ENCODE results near the gene OTOR.
A peak's percentile ranks its signal among the peaks of the same experiment; 100 is the strongest.

Gene OTOR

GRCh38 chr20:16752082-16752481 lies 3.9 kb downstream of the OTOR start:
- no peak for DNase-seq

DNA sequence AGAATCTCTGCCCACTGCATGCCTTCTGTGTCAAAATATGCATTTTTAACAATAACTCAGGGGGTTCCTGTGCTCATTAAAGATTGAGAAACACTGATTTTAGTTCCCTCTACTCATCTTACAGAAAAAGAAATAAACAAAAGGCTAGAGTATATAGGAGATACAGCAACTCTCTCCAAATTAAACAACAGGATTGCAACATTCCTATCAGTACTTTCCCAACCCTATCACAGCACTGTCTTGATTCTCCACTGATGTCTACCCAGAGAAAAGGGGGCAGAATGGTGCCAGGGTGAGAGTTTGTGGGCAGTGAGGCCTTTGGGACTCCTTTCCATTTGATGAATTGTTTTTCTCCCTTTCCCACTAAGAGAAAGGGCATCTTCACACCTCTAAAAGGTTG lies 4.7 kb downstream of the OTOR start:
- DNase-seq = no peak

GRCh38 chr20:16758454-16759180 lies 10.5 kb downstream of the OTOR start:
- DNase-seq = no peak

DNA sequence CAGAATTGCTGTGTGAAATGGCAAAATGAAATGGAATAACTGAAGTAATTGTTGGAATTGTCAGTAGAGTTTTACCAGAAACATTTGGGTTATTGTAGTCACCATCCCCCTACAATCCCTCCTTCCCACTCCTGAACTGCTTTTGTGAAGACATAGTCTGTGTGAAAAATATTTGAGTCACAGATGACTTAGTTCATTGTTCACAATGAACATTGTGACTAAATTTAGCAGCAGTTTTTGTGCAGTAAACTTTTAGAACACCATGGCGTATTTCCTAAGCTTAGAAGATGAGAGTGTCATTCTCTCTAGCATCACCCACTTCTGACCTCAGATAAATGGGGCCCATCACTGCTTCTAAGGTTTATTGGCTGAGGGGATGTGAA lies 11.0 kb downstream of the OTOR start:
- DNase-seq = no peak

GRCh38 chr20:16760431-16761304 lies 12.5 kb downstream of the OTOR start:
- DNase-seq = no peak

DNA sequence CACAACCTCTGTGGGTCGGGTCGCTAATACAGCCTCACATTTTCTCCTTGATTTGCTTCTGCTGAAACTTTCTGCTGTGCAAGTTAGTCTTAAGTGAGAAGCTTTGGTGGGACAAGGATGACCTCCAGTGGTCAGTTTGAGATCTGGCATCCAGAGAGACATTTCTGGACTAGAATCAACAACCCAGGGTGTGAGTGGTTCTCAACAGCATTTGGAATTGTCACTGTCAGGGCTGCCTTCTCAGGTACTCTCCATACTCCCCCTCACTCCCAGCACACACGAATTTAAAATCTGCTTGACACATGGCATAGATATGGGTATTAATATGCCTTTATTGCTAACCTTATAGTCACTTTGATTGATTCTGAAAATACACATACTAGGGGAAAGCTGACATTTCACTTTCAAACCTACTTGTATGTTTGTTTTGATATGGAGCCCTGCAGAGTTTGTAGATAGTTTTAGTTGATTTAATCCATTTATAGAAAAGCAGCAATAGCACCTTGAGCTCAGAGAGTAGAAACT lies 13.2 kb downstream of the OTOR start:
- peak; percentile 21 for DNase-seq

DNA sequence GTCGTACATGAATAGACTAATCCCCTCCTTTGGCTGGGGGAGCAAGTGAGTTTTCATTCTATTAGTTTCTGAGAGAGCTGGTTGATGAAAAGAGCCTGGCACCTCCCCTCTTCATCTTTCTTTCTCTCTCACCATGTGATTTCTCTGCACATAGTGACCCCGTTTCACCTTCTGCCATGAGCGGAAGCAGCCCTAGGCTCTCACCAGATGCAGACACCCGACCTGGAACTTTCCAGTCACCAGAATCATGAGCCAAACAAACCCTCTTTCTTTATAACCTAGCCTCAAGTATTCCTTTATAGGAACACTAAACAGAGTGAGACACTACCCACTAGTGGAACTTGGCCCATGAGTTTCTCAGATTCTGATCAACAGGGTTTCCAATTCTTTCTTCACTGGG lies 16.4 kb downstream of the OTOR start:
- no peak for DNase-seq

- no peak for DNase-seq
Observed at GRCh38 chr20:16771213-16771612, 23.1 kb downstream of the OTOR start.

- DNase-seq = no peak
Observed at GRCh38 chr20:16775961-16776360, 27.8 kb downstream of the OTOR start.

GRCh38 chr20:16777126-16777525 lies 29.0 kb downstream of the OTOR start:
- DNase-seq = no peak

DNA sequence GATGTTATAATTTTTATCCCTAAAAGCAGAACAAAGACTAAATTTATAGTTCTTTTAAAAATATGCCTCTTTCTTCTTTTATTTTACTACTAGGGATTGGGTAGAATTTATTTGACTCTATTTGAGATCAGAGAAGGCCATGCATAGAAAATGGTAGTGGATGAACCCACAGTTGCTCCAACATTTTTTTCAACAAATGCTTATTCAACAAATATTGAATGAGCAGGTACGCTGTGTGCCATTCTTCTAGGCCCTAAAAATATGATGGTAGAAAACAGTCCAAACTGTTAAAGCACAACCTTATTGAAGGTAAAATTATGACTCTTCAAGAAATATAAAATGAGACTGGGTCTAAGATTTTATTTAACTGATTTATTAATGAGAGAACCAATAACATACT lies 30.0 kb downstream of the OTOR start:
- no peak for DNase-seq

- DNase-seq = no peak
Observed at GRCh38 chr20:16781496-16781895, 33.3 kb downstream of the OTOR start.

GRCh38 chr20:16785226-16785625 lies 37.1 kb downstream of the OTOR start:
- no peak for DNase-seq
